ENCODE data around the gene GAA.

GRCh38 chr17:80126449-80126715, 25.0 kb downstream of the GAA start:
- TF ChIP-seq, protein P1, sequence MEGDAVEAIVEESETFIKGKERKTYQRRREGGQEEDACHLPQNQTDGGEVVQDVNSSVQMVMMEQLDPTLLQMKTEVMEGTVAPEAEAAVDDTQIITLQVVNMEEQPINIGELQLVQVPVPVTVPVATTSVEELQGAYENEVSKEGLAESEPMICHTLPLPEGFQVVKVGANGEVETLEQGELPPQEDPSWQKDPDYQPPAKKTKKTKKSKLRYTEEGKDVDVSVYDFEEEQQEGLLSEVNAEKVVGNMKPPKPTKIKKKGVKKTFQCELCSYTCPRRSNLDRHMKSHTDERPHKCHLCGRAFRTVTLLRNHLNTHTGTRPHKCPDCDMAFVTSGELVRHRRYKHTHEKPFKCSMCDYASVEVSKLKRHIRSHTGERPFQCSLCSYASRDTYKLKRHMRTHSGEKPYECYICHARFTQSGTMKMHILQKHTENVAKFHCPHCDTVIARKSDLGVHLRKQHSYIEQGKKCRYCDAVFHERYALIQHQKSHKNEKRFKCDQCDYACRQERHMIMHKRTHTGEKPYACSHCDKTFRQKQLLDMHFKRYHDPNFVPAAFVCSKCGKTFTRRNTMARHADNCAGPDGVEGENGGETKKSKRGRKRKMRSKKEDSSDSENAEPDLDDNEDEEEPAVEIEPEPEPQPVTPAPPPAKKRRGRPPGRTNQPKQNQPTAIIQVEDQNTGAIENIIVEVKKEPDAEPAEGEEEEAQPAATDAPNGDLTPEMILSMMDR (conservative IDR thresholded peaks at IDR 0.05; ENCODE audit: low read length): no peak
- TF ChIP-seq EZH2phosphoT487 (IDR thresholded peaks at IDR 0.05; ENCODE audit: borderline replicate concordance): no peak

Measured in Loucy (cell line).